Testis (tissue), 3 donors: ENCODE data around the gene FOXC1. TPM values are rescaled to one million over a fixed set of nuclear protein-coding genes. Genes with fewer than 3 reads are reported as not detected.

ENCODE experiments used
- DNase-seq: peaks from one replicate; pipeline ENCODE4 v3.0.0-alpha.2; 2019
- H3K27ac ChIP-seq, 2 donors: fragments of 200-600 bp; sonication (generic); one replicate each; pipeline ENCODE4 v1.5.1; 2019
- H3K27me3 ChIP-seq: fragments of 200-600 bp; sonication (generic); one replicate; pipeline ENCODE4 v1.5.1; 2019
- H3K36me3 ChIP-seq: fragments of 200-600 bp; sonication (generic); one replicate; pipeline ENCODE4 v1.5.1; 2017; ENCODE audit warnings: low read depth; ENCODE audit errors: missing control alignments
- H3K4me1 ChIP-seq: fragments of 200-600 bp; sonication (generic); one replicate; pipeline ENCODE4 v1.5.1; 2019
- H3K4me3 ChIP-seq, 2 donors: fragments of 200-600 bp; sonication (generic); one replicate each; pipeline ENCODE4 v1.5.1; 2017 to 2019
- H3K9me3 ChIP-seq: fragments of 200-600 bp; sonication (generic); one replicate; pipeline ENCODE4 v1.5.1; 2017
- POLR2A ChIP-seq: fragments of 450-650 bp; IDR thresholded peaks from one replicate; pipeline ENCODE4 v1.6.1; 2017; ENCODE audit warnings: antibody characterized with exemption, mild to moderate bottlenecking, moderate library complexity
- WGBS, 2 donors: methylation state at CpG; one replicate each; pipeline ENCODE4 v1.1.5; 2018; 5-methylcytosine and 5-hydroxymethylcytosine counted together
- intact Hi-C: fragments of 100-400 bp; cut with DNase I; formaldehyde crosslinking; loops from one replicate; pipeline ENCODE4 v1.15.1; 2023; ENCODE audit warnings: low total_unique reads
- polyA plus RNA-seq: library from polyadenylated mRNA; stranded (reverse); fragments of 350-450 nt; fragmentation: Illumina TruSeq; extraction: RNeasy Lipid Tissue Mini Kit (QIAGEN cat#74804); gene quantifications from one replicate; pipeline ENCODE4 v1.2.3, GENCODE V29; 2014; ENCODE audit warnings: low read depth, low replicate concordance; ENCODE audit not compliant: insufficient read depth
- total RNA-seq, 2 donors: library from RNA; depleted of rRNA; stranded (reverse); fragments of >200 nt; gene quantifications; one replicate each; pipeline ENCODE4 v1.2.3, GENCODE V29; 2016
- TF ChIP-seq, protein P1 (sequence below), 3 experiments: fragments of 450-650 bp in 2 of 3; fragments of 200-600 bp in 1 of 3; sonication (generic) in 1 of 3; IDR thresholded peaks; one replicate each; pipeline ENCODE4 v1.5.1; 2016 to 2019; ENCODE audit warnings: antibody characterized with exemption in 3 of 3, mild to moderate bottlenecking in 2 of 3, moderate library complexity in 1 of 3

Gene FOXC1
- total and polyA plus RNA-seq, 3 donors from 2014 or later, result 4.7 to 10.6 (median 9.4) TPM

DNA sequence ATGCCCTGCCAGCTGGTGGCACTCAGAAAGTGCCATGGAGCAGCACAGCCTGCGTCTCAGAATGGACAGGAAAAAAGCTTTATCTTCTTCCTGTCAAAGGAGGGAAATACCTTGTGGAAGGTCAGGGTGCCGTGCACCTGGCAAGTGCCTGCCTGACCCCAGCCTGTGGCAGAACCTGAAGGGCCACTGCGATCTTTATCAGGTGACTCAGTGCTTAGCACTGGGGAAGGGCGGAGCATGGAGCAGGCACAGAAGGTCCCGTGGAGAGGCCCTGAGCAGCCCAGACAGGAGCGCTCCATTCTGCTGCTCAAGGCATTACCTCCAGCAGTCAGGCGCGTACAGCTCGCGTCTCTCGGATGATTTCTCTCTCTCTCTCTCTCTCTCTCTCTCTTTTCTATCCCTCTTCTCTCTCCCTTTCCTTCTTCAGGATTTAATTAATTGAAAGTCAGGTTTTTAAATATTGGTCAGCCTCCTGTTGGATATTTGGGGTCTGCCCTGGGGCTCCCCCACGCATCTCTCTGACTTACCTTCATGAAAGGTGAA, 31.7 kb downstream of the FOXC1 start:
- DNase-seq, result no peak
- 87 to 91% methylated on average over 12 of the region's 12 CpGs for WGBS, 2 donors
- H3K36me3 ChIP-seq, result no peaks in the 10 kb centered on the region
- no peaks in the 10 kb centered on the region for H3K27me3 ChIP-seq
- no peak overlapping the region for H3K27ac ChIP-seq
- H3K4me3 ChIP-seq, result no peak overlapping the region
- no peaks in the 10 kb centered on the region for H3K4me1 ChIP-seq
- no peak for TF ChIP-seq POLR2A
- TF ChIP-seq, protein P1, sequence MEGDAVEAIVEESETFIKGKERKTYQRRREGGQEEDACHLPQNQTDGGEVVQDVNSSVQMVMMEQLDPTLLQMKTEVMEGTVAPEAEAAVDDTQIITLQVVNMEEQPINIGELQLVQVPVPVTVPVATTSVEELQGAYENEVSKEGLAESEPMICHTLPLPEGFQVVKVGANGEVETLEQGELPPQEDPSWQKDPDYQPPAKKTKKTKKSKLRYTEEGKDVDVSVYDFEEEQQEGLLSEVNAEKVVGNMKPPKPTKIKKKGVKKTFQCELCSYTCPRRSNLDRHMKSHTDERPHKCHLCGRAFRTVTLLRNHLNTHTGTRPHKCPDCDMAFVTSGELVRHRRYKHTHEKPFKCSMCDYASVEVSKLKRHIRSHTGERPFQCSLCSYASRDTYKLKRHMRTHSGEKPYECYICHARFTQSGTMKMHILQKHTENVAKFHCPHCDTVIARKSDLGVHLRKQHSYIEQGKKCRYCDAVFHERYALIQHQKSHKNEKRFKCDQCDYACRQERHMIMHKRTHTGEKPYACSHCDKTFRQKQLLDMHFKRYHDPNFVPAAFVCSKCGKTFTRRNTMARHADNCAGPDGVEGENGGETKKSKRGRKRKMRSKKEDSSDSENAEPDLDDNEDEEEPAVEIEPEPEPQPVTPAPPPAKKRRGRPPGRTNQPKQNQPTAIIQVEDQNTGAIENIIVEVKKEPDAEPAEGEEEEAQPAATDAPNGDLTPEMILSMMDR (IDR thresholded peaks at IDR 0.05), result no peak
- H3K9me3 ChIP-seq, result no peaks in the 10 kb centered on the region
- intact Hi-C loops, result no loop called here

DNA sequence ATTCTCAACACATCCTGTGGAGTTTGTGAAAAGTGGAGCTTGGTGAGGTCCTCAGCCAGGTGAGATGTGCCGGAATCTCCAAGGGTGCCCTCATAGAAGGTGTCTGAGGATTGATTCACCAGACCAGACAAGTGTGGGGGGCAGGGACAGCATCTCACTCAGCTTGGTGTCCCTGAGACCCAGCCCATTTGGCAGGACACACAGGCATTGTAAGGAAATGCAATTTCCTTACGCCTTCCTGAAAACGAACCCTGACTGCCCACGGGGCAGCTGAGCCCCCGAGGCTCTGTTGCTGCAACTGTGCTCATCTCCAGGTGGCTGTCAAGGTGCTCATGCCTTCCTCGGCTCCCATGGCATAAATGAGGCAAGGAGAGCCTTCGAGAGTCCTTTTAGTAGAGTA, 33.4 kb downstream of the FOXC1 start:
- no peaks in the 10 kb centered on the region for H3K27me3 ChIP-seq
- no peak for DNase-seq
- WGBS, 2 donors, result 76% methylated on average over 7 of the region's 7 CpGs
- no peak overlapping the region for H3K4me3 ChIP-seq
- H3K27ac ChIP-seq, result no peak overlapping the region
- intact Hi-C loops, result no loop called here
- no peaks in the 10 kb centered on the region for H3K9me3 ChIP-seq
- no peaks in the 10 kb centered on the region for H3K4me1 ChIP-seq
- no peak for TF ChIP-seq POLR2A
- TF ChIP-seq, protein P1 (IDR thresholded peaks at IDR 0.05), result no peak
- no peaks in the 10 kb centered on the region for H3K36me3 ChIP-seq

DNA sequence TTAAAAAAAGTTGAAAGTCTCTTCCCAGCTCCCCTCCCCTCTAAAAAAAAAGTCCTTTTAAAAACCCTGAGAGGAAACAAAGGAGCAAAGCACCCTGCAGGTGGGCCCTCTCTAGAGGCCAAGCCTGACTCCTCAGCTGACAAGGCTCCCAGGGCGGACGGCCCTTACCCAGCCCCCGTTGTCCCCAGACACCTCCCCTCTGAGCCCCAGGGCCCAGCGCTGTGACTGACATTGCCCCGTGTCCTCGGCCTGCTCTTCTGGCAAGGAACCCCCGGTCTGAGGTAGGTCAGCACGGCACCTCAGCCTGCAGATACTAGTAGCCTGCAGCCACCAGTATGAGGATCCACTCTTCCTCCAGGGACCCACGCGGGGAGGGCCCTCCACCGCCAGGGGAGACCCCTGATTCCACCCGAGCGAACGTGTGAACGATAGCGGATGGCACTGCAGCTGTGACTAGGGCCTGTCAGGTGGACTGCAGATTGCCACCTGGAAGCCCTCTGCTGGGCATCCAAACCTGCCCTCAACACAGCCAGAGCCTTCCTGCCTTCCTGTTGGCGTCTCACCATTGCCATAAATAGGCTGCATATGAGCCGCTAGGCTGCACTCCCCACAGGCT, 34.2 kb downstream of the FOXC1 start:
- no peak for DNase-seq
- TF ChIP-seq, protein P1 (IDR thresholded peaks at IDR 0.05), result no peak
- no peak for TF ChIP-seq POLR2A
- no peaks in the 10 kb centered on the region for H3K4me1 ChIP-seq
- no peaks in the 10 kb centered on the region for H3K36me3 ChIP-seq
- H3K4me3 ChIP-seq, result no peak overlapping the region
- no peaks in the 10 kb centered on the region for H3K9me3 ChIP-seq
- H3K27ac ChIP-seq, result no peak overlapping the region
- 90 to 93% methylated on average over 10 to 18 of the region's 18 CpGs for WGBS, 2 donors
- no peaks in the 10 kb centered on the region for H3K27me3 ChIP-seq
- intact Hi-C loops, result no loop called here

DNA sequence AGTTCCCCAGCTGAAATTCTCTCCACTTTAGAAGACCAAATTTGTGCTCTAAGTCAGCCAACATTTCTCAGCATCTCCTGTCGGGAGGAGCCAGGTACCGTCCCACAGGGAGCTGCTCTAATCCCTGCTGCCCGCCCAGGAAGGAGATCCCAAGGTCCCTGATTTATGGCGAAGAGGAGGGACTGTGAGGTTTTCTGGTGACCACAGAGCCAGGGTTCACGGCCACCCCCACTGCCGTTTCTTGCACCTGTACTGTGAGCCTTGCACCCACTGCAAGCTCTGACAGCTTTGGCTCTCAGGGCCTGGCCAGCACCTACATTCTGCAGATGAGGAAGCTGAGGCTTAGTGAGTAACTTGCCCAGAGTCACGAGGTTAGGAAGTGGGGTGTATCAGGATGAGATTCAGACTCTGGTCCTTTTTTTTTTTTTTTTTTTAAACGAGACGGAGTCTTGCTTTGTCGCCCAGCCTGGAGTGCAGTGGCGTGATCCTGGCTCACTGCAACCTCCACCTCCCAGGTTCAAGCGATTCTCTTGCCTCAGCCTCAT, 34.9 kb downstream of the FOXC1 start:
- 90 to 91% methylated on average over 12 of the region's 12 CpGs for WGBS, 2 donors

More for the DNA sequence above, 34.9 kb downstream of the FOXC1 start:
- Histone ChIP-seq H3K27me3 (no peaks in the 10 kb centered on the region), H3K4me1 (no peaks in the 10 kb centered on the region), H3K4me3 (no peak overlapping the region), H3K36me3 (no peaks in the 10 kb centered on the region), H3K27ac (no peak overlapping the region), H3K9me3 (no peaks in the 10 kb centered on the region)
- no peak for DNase-seq
- intact Hi-C loops, result no loop called here
- TF ChIP-seq, protein P1 (IDR thresholded peaks at IDR 0.05), result no peak
- TF ChIP-seq POLR2A, result no peak
